Activated T-cell treated with anti-CD3 and anti-CD28 coated beads, Interleukin-2, amount 50 U/mL, for 24 hours (primary cell): ENCODE data around the gene TMEM131L.
"Not testable (repeated sequence)": the region's sequence is repeated elsewhere in the genome, so short reads cannot be mapped to it uniquely, and the experiment has no call there.

Experiments used
- DNase-seq: peaks from one replicate; pipeline ENCODE4 v3.0.0-alpha.2; 2020
- H3K27ac Mint-ChIP-seq: 2 replicates; pipeline ENCODE4 v1.8.0; 2020; ENCODE audit warnings: mild to moderate bottlenecking, mixed read lengths
- H3K27me3 Mint-ChIP-seq: 2 replicates; pipeline ENCODE4 v1.8.0; 2020; ENCODE audit warnings: mixed read lengths
- H3K36me3 Mint-ChIP-seq: 2 replicates; pipeline ENCODE4 v1.8.0; 2020; ENCODE audit warnings: low read depth, mixed read lengths
- H3K4me1 Mint-ChIP-seq: 2 replicates; pipeline ENCODE4 v1.8.0; 2020; ENCODE audit warnings: low read depth, mixed read lengths
- H3K4me3 Mint-ChIP-seq: 2 replicates; pipeline ENCODE4 v1.8.0; 2020; ENCODE audit warnings: mild to moderate bottlenecking, moderate library complexity, mixed read lengths
- H3K9me3 Mint-ChIP-seq: 2 replicates; pipeline ENCODE4 v1.8.0; 2020; ENCODE audit warnings: mixed read lengths

Gene TMEM131L

GRCh38 chr4:153464068-153464467 is 2.1 kb upstream of the TMEM131L start:
- H3K27ac Mint-ChIP-seq, result no peak overlapping the region
- no peaks in the 10 kb centered on the region for H3K27me3 Mint-ChIP-seq
- no peak for DNase-seq
- peaks cover 23% of the 10 kb centered on the region for H3K36me3 Mint-ChIP-seq
- no peak overlapping the region for H3K4me3 Mint-ChIP-seq
- H3K4me1 Mint-ChIP-seq, result peaks cover 28% of the 10 kb centered on the region
- no peaks in the 10 kb centered on the region for H3K9me3 Mint-ChIP-seq

DNA sequence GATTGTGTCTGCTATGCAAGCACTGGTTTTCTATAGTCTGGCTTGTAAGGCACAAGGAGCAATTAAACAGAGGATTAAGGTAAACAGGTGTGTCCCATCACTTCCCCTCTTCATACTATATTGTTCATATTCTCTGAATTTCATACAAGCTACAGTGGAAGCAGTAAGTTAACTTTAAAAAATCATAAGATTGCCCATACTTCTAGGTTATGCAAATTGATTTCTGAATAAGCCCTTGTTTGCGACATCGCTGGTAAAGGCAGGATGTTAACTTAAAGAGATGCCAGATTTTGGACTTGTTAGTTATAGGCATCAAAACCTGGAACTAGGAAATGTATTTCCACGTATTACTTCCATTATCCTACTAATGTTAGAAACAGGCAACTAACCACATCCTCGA is 1.0 kb upstream of the TMEM131L start:
- Mint-ChIP-seq H3K27me3 (no peaks in the 10 kb centered on the region), H3K27ac (peak overlapping the region; percentile 82), H3K36me3 (peaks cover 34% of the 10 kb centered on the region), H3K9me3 (no peaks in the 10 kb centered on the region), H3K4me3 (peak overlapping the region; percentile 81), H3K4me1 (peaks cover 38% of the 10 kb centered on the region)
- DNase-seq, result no peak

- peaks cover 39% of the 10 kb centered on the region for H3K36me3 Mint-ChIP-seq
- peak overlapping the region; percentile 81 for H3K4me3 Mint-ChIP-seq
- peaks cover 44% of the 10 kb centered on the region for H3K4me1 Mint-ChIP-seq
- no peak for DNase-seq
- H3K27me3 Mint-ChIP-seq, result no peaks in the 10 kb centered on the region
- no peaks in the 10 kb centered on the region for H3K9me3 Mint-ChIP-seq
- H3K27ac Mint-ChIP-seq, result peak overlapping the region; percentile 82
These were observed 512 bp upstream of the TMEM131L start for GRCh38 chr4:153465615-153466080.

DNA sequence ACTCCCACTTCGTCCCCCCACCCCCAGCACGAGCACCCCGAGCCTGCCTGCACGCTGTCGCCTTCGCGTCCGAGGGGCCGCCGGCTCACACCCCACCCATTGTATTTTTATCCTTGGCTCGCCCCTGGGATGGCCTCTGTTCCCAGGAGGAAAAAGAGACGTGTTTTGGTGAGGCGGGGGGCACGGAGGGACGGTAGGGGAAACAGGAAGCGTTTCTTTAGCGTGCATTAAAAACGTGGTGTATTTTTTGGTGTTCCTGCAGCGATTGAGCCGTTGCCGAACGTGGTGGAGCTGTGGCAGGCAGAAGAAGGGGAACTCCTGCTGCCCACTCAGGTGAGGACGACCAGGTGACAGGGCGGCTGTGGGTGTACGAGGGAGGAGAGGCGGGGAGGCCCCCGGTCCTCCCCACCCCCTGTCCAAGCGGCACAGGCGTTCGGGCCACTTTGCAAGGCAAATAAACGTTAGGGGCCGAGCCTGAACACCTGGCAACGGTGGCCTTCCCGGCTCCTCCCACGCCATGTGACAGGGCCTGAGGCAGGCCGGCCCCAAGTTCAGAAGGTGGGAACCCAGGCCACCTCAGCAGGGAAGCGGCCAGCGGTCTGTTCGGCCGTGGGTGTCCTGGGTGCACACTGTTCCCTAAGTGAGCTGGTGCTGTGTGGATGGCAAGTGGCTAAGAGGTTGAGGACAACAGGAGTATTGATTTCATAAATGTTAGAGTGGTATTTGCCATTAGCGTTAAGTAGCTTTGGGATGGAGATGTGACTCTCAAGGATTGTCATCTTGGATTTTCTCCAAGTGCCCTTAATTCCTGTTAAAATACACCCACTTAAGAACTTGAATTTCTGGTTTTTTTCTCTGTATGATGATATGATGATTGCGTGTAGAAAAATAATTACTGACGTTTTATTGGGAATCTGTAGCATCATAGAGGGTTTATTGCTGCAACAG is 1.1 kb downstream of the TMEM131L start:
- peak overlapping the region; percentile 95 for H3K27ac Mint-ChIP-seq
- peaks cover 54% of the 10 kb centered on the region for H3K36me3 Mint-ChIP-seq
- DNase-seq, result peak; percentile 67
- H3K4me3 Mint-ChIP-seq, result peak overlapping the region; percentile 94
- H3K27me3 Mint-ChIP-seq, result no peaks in the 10 kb centered on the region
- peaks cover 59% of the 10 kb centered on the region for H3K4me1 Mint-ChIP-seq
- no peaks in the 10 kb centered on the region for H3K9me3 Mint-ChIP-seq

DNA sequence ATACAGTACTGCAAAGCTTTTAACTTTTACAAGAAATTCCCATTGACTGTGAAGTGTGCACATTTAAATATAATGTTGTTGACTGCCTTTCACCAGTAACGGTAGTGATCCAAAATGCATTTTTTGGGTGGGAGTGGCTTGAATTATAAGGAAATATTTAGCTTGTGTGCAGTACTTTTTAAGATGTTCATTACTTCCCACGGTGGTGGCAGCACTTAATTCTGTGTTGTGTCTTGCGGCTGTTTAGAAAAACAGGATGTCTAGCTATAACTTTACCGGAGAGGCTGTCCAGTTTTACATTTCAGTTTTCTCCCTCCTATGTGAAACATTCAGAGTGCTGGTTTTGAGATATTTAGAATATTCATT is 1.7 kb downstream of the TMEM131L start:
- peaks cover 66% of the 10 kb centered on the region for H3K4me1 Mint-ChIP-seq
- no peak for DNase-seq
- no peaks in the 10 kb centered on the region for H3K27me3 Mint-ChIP-seq
- H3K9me3 Mint-ChIP-seq, result no peaks in the 10 kb centered on the region
- H3K27ac Mint-ChIP-seq, result peak overlapping the region; percentile 95
- H3K36me3 Mint-ChIP-seq, result peaks cover 60% of the 10 kb centered on the region
- peak overlapping the region; percentile 94 for H3K4me3 Mint-ChIP-seq

DNA sequence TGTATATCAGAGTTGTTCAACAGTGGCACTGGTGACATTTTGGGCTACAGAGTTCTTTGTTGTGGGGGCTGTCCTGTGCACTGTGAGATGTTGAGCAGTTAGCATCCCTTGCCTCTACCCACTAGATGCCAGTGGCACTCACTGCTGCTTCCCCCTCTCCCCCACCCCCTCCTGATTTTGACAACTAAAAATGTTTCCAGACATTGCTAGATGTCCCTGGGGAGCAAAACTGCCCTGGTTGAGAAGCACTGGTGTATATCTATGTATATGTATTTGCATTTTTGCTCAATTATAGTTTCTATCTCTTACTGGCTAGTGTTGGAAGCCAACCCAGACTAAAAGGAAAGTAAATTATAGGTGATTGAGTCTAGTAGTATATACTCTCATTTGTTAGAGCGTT is 2.4 kb downstream of the TMEM131L start:
- peaks cover 66% of the 10 kb centered on the region for H3K36me3 Mint-ChIP-seq
- H3K27ac Mint-ChIP-seq, result peak overlapping the region; percentile 95
- H3K4me3 Mint-ChIP-seq, result peak overlapping the region; percentile 94
- H3K4me1 Mint-ChIP-seq, result peaks cover 73% of the 10 kb centered on the region
- H3K9me3 Mint-ChIP-seq, result no peaks in the 10 kb centered on the region
- no peak for DNase-seq
- no peaks in the 10 kb centered on the region for H3K27me3 Mint-ChIP-seq

DNA sequence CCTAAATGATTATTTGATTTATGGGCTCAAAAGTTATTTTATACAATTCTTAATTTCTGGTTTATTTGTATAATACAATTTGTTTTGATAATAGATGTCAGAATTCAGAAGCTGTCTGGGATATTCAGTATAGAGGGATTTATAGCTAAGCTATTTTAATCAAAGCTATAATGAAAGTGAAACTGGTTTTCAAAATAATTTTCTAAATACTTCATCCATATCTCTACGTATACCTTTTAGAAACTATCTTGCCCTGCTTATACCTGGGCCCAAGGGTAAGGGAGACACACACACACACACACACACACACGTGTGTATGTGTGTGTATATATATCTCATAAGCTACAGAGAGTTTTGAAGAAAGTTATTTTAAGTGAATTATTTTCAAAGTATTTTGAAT is 2.9 kb downstream of the TMEM131L start:
- Mint-ChIP-seq H3K4me3 (peak overlapping the region; percentile 94), H3K27me3 (no peaks in the 10 kb centered on the region), H3K36me3 (peaks cover 70% of the 10 kb centered on the region), H3K4me1 (peaks cover 77% of the 10 kb centered on the region), H3K9me3 (no peaks in the 10 kb centered on the region), H3K27ac (peak overlapping the region; percentile 95)
- no peak for DNase-seq

- Mint-ChIP-seq H3K4me3 (peak overlapping the region; percentile 94), H3K36me3 (peaks cover 91% of the 10 kb centered on the region), H3K4me1 (peaks cover 78% of the 10 kb centered on the region), H3K27ac (peak overlapping the region; percentile 95)
- not testable (repeated sequence) for H3K27me3 Mint-ChIP-seq, H3K9me3 Mint-ChIP-seq
- DNase-seq, result peak; percentile 40
These were observed 5.0 kb downstream of the TMEM131L start for GRCh38 chr4:153471071-153471697.

- peak overlapping the region; percentile 95 for H3K27ac Mint-ChIP-seq
- no peaks in the 10 kb centered on the region for H3K9me3 Mint-ChIP-seq
- peak overlapping the region; percentile 94 for H3K4me3 Mint-ChIP-seq
- no peaks in the 10 kb centered on the region for H3K27me3 Mint-ChIP-seq
- H3K36me3 Mint-ChIP-seq, result peaks cover 92% of the 10 kb centered on the region
- peak; percentile 58 for DNase-seq
- peaks cover 82% of the 10 kb centered on the region for H3K4me1 Mint-ChIP-seq
These were observed 5.5 kb downstream of the TMEM131L start for GRCh38 chr4:153471698-153472093.

- peak overlapping the region; percentile 95 for H3K27ac Mint-ChIP-seq
- H3K4me1 Mint-ChIP-seq, result peaks cover 88% of the 10 kb centered on the region
- H3K4me3 Mint-ChIP-seq, result peak overlapping the region; percentile 94
- H3K36me3 Mint-ChIP-seq, result peaks cover 92% of the 10 kb centered on the region
- H3K27me3 Mint-ChIP-seq, result no peaks in the 10 kb centered on the region
- no peak for DNase-seq
- H3K9me3 Mint-ChIP-seq, result no peaks in the 10 kb centered on the region
These were observed 6.2 kb downstream of the TMEM131L start for GRCh38 chr4:153472122-153473037.

DNA sequence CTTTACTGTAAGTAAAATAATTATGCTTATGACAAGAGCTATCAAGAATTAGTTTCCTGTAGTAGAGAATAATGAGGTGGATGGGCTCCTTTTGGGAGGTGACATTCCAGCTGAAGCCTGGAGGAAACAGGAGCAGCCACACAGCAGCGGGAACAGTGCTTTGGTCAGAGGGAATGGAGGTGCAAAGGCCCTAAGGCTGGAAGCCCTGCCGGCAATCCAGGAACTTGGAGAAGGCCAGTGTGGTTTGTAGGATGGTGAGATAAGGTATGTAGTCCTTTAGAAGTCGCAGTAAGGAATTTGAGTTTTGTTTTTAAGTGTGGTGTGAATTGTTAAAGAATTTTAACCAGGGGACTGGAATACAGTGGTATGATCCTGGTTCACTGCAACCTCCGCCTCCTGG is 8.1 kb downstream of the TMEM131L start:
- H3K36me3 Mint-ChIP-seq, result peaks cover 89% of the 10 kb centered on the region
- no peaks in the 10 kb centered on the region for H3K9me3 Mint-ChIP-seq
- DNase-seq, result no peak
- peaks cover 87% of the 10 kb centered on the region for H3K4me1 Mint-ChIP-seq
- H3K27me3 Mint-ChIP-seq, result no peaks in the 10 kb centered on the region
- H3K27ac Mint-ChIP-seq, result peak overlapping the region; percentile 62
- no peak overlapping the region for H3K4me3 Mint-ChIP-seq

DNA sequence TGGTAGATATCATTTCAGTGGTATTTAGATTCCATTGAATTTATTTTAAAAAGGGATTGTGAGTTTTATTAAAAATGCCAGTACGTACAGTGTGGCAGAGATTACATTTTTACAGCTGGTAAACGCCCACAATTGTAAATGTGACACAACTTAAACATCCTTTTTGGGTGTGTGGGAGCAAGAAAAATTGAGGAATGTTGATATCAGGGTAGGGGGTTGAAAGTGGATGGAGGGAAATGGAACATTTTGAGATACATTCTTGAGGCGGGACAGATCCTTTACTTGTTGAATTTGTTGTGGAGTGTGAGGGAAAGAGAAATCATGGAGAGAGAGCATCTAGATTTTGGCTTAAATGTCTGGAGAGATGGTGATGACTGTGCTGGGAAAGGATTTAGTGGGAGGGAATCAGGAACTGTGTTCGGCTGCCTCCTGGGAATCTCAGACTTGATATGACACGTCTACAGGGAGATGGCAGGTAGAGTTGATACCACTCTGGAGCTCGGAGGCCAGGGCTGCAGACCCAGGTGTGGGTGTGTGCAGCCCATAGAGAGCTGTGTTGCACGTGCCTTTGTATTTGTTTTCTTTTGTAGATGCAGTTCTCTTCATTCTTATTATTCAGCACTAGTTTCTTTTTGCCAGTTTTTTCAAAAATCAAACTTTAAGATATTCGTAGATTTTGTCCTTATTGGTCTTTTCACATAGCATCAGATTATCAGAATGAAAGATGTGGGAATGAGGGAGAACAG is 10.8 kb downstream of the TMEM131L start:
- peak overlapping the region; percentile 67 for H3K27ac Mint-ChIP-seq
- H3K27me3 Mint-ChIP-seq, result no peaks in the 10 kb centered on the region
- no peak for DNase-seq
- H3K9me3 Mint-ChIP-seq, result no peaks in the 10 kb centered on the region
- H3K4me1 Mint-ChIP-seq, result peaks cover 80% of the 10 kb centered on the region
- H3K36me3 Mint-ChIP-seq, result peaks cover 79% of the 10 kb centered on the region
- H3K4me3 Mint-ChIP-seq, result no peak overlapping the region

DNA sequence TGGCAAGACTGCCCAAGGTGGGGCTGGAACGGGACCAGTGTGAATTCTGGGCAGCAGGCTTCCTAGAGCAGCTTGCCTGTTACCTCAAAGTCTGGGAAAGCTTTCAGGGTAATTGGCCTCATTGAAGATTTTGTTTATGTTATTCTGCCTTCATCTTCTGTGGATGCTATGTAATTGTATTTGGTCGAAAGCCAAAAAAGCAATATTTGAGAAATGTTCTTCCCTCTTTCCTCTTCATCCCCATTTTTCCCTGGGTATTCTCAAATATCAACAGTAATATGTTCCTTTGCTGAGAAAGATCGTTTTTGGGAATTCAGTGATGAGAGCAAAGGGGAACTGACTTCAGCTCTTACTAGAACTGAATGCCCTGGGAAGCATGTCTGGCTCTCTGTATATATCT is 12.9 kb downstream of the TMEM131L start:
- Mint-ChIP-seq H3K36me3 (peaks cover 77% of the 10 kb centered on the region), H3K9me3 (no peaks in the 10 kb centered on the region), H3K4me1 (peaks cover 78% of the 10 kb centered on the region), H3K27me3 (no peaks in the 10 kb centered on the region), H3K4me3 (no peak overlapping the region), H3K27ac (peak overlapping the region; percentile 67)
- DNase-seq, result no peak

DNA sequence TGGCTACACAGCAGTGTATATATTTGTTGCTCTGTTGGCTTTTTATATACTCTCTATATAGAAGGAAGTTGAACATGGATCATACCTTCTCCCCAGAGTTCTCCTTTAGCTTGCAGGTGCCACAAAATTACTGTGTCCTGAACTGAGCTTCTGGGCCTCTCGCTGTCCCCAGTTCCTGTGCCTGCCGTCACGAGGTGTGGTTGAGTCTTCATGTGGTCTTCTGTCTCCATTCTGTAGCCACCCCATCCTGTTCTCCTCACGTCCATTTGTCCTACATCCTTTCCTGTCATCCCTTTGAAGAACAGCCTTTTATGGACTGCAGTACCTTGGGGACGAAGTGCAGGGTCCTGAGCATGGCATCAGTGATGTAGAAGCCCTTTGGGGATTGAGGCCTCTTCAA is 14.5 kb downstream of the TMEM131L start:
- H3K27me3 Mint-ChIP-seq, result no peaks in the 10 kb centered on the region
- peak overlapping the region; percentile 85 for H3K27ac Mint-ChIP-seq
- DNase-seq, result no peak
- peak overlapping the region; percentile 4 for H3K4me3 Mint-ChIP-seq
- H3K4me1 Mint-ChIP-seq, result peaks cover 72% of the 10 kb centered on the region
- H3K36me3 Mint-ChIP-seq, result peaks cover 65% of the 10 kb centered on the region
- no peaks in the 10 kb centered on the region for H3K9me3 Mint-ChIP-seq
